WTC11 (cell line): ENCODE measurements around the gene PREP.

Source experiments
- CREB1 ChIP-seq: sonication (generic); formaldehyde crosslinking; IDR thresholded peaks from 2 replicates; pipeline ENCODE4 v1.8.0; 2023; ENCODE audit warnings: mild to moderate bottlenecking, missing genetic modification reagents
- GTF2I ChIP-seq: fragments of 250-450 bp; sonication (Bioruptor Pico); conservative IDR thresholded peaks from 2 replicates; pipeline ENCODE4 v1.4.0; 2021; ENCODE audit warnings: mild to moderate bottlenecking
- MXD4 ChIP-seq: fragments of 250-450 bp; sonication (Bioruptor Pico); IDR thresholded peaks from 2 replicates; pipeline ENCODE4 v1.8.0; 2021; ENCODE audit warnings: mild to moderate bottlenecking, moderate library complexity, borderline replicate concordance
- NFYB ChIP-seq: sonication (generic); formaldehyde crosslinking; conservative IDR thresholded peaks from 2 replicates; pipeline ENCODE4 v1.8.0; 2022; ENCODE audit warnings: low read depth, missing genetic modification reagents
- RORB ChIP-seq: fragments of 250-450 bp; sonication (Bioruptor Pico); IDR thresholded peaks from 2 replicates; pipeline ENCODE4 v1.9.0; 2021; ENCODE audit warnings: mild to moderate bottlenecking
- SOX15 ChIP-seq: fragments of 250-450 bp; sonication (Bioruptor Pico); IDR thresholded peaks from 2 replicates; pipeline ENCODE4 v1.9.0; 2021; ENCODE audit warnings: mild to moderate bottlenecking
- ZBTB21 ChIP-seq: sonication (generic); formaldehyde crosslinking; IDR thresholded peaks from 2 replicates; pipeline ENCODE4 v1.8.1; 2023; ENCODE audit warnings: mild to moderate bottlenecking, missing genetic modification reagents, borderline replicate concordance
- TF ChIP-seq, protein P1 (sequence below): sonication (generic); formaldehyde crosslinking; IDR thresholded peaks from 2 replicates; pipeline ENCODE4 v1.8.1; 2023; ENCODE audit warnings: mild to moderate bottlenecking, missing genetic modification reagents, moderate library complexity
- TF ChIP-seq, protein P2 (sequence below): sonication (generic); formaldehyde crosslinking; IDR thresholded peaks from 2 replicates; pipeline ENCODE4 v1.8.0; 2022; ENCODE audit warnings: mild to moderate bottlenecking, missing genetic modification reagents
- TF ChIP-seq, protein P3 (sequence below): fragments of 200-600 bp; IDR thresholded peaks from 2 replicates; pipeline ENCODE4 v1.8.0; 2022; ENCODE audit warnings: antibody characterized with exemption
- TF ChIP-seq, protein P4 (sequence below): sonication (generic); formaldehyde crosslinking; IDR thresholded peaks from 2 replicates; pipeline ENCODE4 v1.8.1; 2022; ENCODE audit warnings: low read depth, mild to moderate bottlenecking, moderate library complexity, missing genetic modification reagents, borderline replicate concordance
- TF ChIP-seq, protein P5 (sequence below): sonication (generic); formaldehyde crosslinking; conservative IDR thresholded peaks from 2 replicates; pipeline ENCODE4 v1.8.1; 2022; ENCODE audit warnings: mild to moderate bottlenecking, missing genetic modification reagents
- TF ChIP-seq, protein P6 (sequence below): sonication (generic); formaldehyde crosslinking; IDR thresholded peaks from 2 replicates; pipeline ENCODE4 v1.8.1; 2022; ENCODE audit warnings: low read depth, missing genetic modification reagents, borderline replicate concordance

DNA sequence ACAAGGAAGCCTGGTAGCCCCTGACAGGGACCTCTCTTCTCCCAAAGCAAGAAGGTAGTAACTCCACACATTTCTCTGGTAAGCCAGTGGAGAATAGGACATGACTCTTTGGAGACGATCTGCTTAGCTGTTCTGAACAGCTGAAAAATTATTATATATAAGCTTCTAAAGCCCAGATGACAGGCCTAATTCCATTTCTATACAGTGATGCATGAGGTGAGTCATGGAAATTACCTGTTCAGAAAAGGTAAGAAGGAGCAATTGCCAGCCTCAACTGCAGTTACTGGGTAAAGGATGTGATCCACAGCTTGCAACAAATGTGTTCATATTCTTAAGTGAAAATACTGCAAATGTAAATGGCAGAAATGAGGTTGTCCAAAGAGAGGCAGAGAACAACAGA, 54.0 kb downstream of the PREP start:
- TF ChIP-seq, protein P1, sequence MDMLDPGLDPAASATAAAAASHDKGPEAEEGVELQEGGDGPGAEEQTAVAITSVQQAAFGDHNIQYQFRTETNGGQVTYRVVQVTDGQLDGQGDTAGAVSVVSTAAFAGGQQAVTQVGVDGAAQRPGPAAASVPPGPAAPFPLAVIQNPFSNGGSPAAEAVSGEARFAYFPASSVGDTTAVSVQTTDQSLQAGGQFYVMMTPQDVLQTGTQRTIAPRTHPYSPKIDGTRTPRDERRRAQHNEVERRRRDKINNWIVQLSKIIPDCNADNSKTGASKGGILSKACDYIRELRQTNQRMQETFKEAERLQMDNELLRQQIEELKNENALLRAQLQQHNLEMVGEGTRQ (CRISPR knock-in tag): no peak
- TF ChIP-seq, protein P2, sequence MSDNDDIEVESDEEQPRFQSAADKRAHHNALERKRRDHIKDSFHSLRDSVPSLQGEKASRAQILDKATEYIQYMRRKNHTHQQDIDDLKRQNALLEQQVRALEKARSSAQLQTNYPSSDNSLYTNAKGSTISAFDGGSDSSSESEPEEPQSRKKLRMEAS (CRISPR knock-in tag): no peak
- TF ChIP-seq, protein P3, sequence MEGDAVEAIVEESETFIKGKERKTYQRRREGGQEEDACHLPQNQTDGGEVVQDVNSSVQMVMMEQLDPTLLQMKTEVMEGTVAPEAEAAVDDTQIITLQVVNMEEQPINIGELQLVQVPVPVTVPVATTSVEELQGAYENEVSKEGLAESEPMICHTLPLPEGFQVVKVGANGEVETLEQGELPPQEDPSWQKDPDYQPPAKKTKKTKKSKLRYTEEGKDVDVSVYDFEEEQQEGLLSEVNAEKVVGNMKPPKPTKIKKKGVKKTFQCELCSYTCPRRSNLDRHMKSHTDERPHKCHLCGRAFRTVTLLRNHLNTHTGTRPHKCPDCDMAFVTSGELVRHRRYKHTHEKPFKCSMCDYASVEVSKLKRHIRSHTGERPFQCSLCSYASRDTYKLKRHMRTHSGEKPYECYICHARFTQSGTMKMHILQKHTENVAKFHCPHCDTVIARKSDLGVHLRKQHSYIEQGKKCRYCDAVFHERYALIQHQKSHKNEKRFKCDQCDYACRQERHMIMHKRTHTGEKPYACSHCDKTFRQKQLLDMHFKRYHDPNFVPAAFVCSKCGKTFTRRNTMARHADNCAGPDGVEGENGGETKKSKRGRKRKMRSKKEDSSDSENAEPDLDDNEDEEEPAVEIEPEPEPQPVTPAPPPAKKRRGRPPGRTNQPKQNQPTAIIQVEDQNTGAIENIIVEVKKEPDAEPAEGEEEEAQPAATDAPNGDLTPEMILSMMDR: no peak
- TF ChIP-seq MXD4 (CRISPR knock-in tag) (no peak), GTF2I (CRISPR knock-in tag) (no peak), ZBTB21 (CRISPR knock-in tag) (no peak), NFYB (CRISPR knock-in tag) (no peak), RORB (no peak), CREB1 (CRISPR knock-in tag) (no peak), SOX15 (no peak)
- TF ChIP-seq, protein P4, sequence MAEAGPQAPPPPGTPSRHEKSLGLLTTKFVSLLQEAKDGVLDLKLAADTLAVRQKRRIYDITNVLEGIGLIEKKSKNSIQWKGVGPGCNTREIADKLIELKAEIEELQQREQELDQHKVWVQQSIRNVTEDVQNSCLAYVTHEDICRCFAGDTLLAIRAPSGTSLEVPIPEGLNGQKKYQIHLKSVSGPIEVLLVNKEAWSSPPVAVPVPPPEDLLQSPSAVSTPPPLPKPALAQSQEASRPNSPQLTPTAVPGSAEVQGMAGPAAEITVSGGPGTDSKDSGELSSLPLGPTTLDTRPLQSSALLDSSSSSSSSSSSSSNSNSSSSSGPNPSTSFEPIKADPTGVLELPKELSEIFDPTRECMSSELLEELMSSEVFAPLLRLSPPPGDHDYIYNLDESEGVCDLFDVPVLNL: no peak
- TF ChIP-seq, protein P5, sequence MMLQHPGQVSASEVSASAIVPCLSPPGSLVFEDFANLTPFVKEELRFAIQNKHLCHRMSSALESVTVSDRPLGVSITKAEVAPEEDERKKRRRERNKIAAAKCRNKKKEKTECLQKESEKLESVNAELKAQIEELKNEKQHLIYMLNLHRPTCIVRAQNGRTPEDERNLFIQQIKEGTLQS (CRISPR knock-in tag): no peak
- TF ChIP-seq, protein P6, sequence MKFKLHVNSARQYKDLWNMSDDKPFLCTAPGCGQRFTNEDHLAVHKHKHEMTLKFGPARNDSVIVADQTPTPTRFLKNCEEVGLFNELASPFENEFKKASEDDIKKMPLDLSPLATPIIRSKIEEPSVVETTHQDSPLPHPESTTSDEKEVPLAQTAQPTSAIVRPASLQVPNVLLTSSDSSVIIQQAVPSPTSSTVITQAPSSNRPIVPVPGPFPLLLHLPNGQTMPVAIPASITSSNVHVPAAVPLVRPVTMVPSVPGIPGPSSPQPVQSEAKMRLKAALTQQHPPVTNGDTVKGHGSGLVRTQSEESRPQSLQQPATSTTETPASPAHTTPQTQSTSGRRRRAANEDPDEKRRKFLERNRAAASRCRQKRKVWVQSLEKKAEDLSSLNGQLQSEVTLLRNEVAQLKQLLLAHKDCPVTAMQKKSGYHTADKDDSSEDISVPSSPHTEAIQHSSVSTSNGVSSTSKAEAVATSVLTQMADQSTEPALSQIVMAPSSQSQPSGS: no peak
